IPS-18c (cell line): ENCODE measurements around the gene FCHSD1.
A peak's percentile ranks its signal among the peaks of the same experiment; 100 is the strongest.

ENCODE experiments used
- H3K4me3 ChIP-seq: 2 replicates; pipeline ENCODE4 v1.7.0; 2013; ENCODE audit warnings: low read depth, mild to moderate bottlenecking, low read length, moderate library complexity; ENCODE audit not compliant: insufficient read depth
- H3K9me3 ChIP-seq: one replicate; pipeline ENCODE4 v1.6.1; 2013; ENCODE audit warnings: mild to moderate bottlenecking, low read length, moderate library complexity; ENCODE audit not compliant: control insufficient read depth, insufficient read depth

Gene FCHSD1

DNA sequence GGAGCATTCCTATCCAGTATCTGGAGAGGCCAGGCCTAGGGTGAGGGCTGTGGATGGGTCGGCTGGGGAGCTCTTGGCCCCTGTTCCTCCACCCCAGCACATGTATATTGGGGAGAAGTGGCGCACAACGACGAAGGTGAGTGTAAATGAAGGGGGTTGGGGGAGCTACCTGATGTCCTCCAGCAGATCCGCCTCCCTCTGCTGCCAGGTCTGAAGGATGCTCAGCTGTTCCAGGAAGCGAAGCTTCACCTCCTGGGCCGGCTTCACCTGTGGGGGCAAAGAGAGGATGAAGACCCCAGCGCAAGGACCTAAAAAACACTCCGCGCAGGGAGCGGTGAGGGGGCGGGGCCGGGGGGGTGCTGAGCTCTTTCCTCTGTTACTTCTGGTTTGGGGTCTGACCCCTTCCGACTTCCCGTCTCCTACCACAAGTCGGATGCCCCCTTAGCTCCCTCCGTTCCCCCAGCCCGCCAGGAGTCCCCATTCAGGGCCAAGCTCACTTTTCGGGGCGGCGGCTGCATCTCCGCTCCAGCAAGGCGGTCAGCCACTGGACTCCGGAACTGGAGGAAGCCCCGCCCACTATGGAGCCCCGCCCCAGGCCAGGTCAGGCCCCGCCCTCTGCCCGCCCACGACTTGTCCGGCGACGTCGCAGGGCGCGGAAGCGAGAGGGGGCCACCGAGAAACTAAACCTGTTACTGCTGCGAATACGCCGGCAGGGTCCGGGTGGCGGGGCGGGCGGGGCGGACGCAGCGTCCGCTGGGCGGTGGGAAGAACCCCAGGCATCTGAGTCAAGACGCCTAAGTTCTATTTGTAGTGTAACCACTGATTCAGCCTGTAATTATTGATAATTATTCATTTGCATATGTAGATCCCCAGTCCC lies at the start of gene FCHSD1:
TSS of gene FCHSD1 (minus strand) at position 568 of the 877 bp plus-strand sequence. CDS start at position 518, 50 bp downstream.
- peak within 1 kb of the TSS; percentile 69 for H3K4me3 ChIP-seq
- H3K9me3 ChIP-seq = no peaks in the 10 kb centered on the region

- no peak overlapping the region for H3K4me3 ChIP-seq
- peaks cover 4% of the 10 kb centered on the region for H3K9me3 ChIP-seq
These were observed 46.4 kb upstream of the FCHSD1 start for GRCh38 chr5:141697586-141697985.

- Histone ChIP-seq H3K9me3 (peaks cover 4% of the 10 kb centered on the region), H3K4me3 (no peak overlapping the region)
These were observed 45.2 kb upstream of the FCHSD1 start for GRCh38 chr5:141696431-141696830.

- Histone ChIP-seq H3K9me3 (peaks cover 4% of the 10 kb centered on the region), H3K4me3 (no peak overlapping the region)
These were observed 44.5 kb upstream of the FCHSD1 start for GRCh38 chr5:141695627-141696215.

DNA sequence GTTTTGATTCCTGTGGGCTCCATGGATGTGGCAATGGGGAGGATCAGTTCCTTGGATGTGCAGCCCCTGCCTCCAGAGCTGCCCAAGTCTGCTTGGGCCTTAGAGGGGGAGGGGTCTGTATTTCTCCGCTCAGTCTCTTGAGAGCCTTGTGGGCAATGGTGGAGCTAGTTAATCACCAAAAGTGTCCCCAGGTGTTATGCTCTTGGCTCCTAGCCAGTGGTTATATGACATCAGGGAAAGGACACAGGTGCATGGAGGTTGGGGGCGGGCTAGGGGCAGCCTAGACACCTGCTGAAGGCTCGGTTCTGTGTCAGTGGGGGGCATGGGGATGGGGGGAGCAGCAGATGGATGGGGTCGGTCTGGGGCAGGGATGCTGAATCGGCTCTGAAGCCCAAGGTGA lies 43.3 kb upstream of the FCHSD1 start:
- Histone ChIP-seq H3K9me3 (peaks cover 4% of the 10 kb centered on the region), H3K4me3 (no peak overlapping the region)

DNA sequence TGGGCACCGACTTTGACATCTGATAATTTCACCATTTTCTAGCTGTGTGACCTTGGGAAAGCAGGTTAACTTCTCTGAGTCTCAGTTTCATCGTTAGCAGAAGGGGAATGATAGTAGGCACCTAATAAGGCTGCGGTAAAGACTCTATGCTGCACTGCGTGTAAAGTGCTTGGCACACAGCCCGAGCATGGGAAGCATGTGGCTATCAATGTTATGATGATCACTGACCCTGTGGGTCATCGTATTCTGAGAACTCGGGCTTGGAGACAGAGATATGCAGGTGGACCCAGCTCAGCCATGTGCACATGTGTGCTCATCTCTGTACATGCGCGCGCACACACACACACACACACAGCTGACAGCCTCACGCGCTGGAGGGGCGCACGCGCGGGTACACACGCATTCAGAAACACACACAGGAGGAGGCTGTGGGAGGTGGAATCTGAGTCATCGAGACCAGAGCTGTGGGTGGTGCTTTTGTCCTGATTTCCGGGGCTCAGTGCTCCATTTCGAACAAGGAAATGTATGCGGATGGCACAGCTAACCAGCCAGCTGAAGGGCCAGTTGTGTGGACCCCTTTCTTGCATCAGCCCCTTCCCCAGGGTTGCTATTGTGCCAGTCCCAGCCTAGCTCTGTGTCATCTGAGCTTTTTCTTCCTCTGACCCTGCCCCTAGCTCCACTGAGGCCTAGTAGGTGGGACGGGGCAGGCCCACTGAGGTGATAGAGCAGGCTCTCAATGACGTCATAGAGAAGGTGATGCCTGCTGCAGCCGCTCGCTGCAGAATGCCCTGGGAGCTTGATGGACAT lies 41.9 kb upstream of the FCHSD1 start:
- Histone ChIP-seq H3K9me3 (peaks cover 4% of the 10 kb centered on the region), H3K4me3 (no peak overlapping the region)

DNA sequence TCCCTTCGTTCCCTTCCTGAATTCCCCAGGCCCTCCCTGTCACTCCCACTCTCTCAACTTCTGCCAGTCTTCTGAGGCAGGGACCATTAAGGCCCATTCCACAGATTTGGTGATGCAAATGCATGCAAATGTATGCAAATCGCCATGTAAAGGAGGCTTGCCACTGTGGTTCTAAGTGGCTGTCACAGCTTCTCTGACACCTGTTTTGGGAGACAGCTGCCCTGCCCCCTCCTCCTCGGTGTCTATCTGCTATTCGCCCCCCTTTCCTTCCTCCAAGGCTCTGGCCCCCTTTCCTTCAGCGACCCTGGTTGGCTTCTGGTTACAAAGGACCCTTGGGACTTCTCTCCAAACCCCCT lies 41.3 kb upstream of the FCHSD1 start:
- peak overlapping the region; percentile 57 for H3K4me3 ChIP-seq
- H3K9me3 ChIP-seq = peaks cover 4% of the 10 kb centered on the region

DNA sequence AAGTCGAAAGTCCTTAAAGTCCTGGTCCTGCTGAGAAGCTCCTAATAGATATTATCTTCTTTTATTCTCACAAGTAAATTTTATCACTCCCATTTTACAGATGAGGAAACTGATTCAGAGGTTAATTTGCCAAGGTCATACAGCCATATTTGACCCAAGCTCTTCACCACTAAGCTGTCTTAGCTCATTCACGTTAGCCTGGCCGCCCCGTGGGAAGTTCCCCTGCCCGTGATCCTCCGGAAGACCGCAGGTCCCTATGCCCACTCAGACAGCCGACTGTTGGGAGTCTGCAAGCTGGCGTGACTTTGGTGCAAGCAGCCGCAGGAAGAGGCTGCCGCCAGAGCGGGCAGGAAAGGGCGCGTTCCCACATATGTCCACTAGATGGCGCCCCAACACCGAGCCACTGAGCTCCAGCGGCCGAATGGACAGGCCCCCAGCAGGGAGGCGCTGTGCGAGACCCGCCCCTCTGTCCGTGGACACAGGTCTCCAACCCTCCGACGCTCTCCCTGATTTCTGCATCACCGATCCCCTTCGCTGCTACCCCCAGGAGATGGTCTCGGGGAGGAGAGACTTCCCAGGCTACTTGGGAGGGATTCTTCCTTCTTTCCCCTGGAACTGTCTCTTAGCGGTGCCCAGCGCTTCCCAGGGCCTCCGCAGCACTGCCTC lies 40.8 kb upstream of the FCHSD1 start:
- Histone ChIP-seq H3K9me3 (peaks cover 4% of the 10 kb centered on the region), H3K4me3 (peak overlapping the region; percentile 57)

GRCh38 chr5:141691286-141691866 lies 40.2 kb upstream of the FCHSD1 start:
- H3K4me3 ChIP-seq = no peak overlapping the region
- peaks cover 3% of the 10 kb centered on the region for H3K9me3 ChIP-seq

DNA sequence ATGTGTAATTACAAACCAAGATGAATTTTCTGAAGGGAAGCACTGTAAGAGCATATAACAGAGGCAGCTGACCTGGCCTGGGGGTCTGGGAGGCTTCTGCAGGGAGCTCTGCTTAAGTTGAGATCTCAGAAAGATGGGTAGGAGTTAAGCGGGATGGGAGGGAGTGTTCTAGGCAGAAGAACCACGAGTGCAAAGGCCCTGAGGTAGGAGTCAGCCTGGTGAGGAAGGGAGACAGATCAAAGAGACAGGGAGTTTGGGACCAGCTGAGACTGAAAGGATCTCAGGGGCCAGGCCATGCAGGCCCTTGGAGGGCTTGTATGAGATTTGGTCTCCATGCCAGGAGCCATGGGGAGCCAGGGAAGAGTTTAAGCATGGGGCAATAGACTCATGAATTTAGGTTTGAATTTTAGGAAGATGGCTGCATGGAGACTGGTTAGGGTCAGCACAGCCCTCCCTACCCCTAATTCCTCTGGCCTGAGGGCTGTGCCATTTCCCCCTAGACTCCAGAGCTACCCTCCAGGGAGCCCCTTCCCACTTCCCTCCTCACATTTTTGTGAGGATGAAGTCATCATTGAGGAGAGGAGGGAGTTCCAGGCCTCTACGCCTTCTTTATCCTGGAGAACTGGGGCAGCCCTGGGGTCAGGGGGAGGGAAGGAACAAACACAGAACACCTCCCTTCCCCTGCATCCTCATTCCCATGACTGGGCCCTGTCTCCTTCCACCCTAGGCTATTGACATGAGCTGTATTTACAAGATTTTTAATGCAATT lies 35.6 kb upstream of the FCHSD1 start:
- H3K9me3 ChIP-seq = no peaks in the 10 kb centered on the region
- H3K4me3 ChIP-seq = no peak overlapping the region

DNA sequence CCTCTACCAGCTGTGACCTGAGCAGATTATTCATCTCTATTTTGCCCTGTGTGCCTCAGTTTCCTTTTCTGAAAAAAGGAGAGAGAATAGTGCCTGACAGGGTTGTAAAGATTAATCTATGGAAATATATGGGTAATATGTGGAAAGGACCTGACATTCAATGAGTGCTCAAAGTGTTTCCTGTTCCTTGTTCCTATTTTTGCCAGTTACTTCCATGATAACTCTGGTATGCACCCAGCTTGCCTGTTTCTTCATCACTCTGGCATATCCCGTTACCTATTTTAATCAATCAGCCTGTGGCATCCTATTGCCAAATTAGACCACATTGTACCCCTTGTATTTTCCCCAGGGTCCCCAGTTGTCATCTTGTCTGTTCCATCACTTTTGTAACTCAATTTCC lies 34.4 kb upstream of the FCHSD1 start:
- no peaks in the 10 kb centered on the region for H3K9me3 ChIP-seq

DNA sequence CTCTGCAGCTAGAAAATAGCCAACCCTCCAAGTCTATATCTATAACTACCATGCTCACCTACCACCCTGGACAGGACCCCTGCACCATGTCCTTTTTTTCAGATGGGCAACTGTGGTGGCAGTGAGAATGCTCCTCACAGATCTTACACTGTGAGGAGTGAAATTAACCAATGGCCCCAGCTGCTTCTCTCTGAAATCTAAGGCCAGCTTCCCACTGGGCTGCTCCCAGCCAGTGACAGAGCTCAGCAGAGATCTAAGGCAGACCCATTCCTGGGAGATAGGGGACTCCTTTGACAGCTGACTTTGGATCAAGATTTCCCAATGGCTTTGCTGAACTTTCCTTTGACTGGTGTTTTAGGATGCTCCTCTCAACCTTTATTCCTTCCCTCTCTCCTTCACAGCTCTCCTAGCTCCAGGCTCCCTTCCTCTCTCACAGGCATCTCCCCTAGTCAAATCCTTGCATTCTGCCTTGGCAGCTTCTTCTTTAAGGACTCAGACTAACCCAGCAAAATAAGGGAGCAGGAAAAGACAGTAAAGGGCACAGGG lies 32.5 kb upstream of the FCHSD1 start:
- Histone ChIP-seq H3K9me3 (no peaks in the 10 kb centered on the region), H3K4me3 (no peak overlapping the region)

More for the DNA sequence above, 34.4 kb upstream of the FCHSD1 start:
- no peak overlapping the region for H3K4me3 ChIP-seq

GRCh38 chr5:141681695-141682641 lies 30.8 kb upstream of the FCHSD1 start, which contains the start of gene ARAP3:
Gene ARAP3, minus strand, starts transcription at chr5:141682230. Its CDS starts 1,744 bp downstream, at chr5:141680486.
- Histone ChIP-seq H3K9me3 (no peaks in the 10 kb centered on the region), H3K4me3 (peak within 1 kb of the TSS; percentile 46)

DNA sequence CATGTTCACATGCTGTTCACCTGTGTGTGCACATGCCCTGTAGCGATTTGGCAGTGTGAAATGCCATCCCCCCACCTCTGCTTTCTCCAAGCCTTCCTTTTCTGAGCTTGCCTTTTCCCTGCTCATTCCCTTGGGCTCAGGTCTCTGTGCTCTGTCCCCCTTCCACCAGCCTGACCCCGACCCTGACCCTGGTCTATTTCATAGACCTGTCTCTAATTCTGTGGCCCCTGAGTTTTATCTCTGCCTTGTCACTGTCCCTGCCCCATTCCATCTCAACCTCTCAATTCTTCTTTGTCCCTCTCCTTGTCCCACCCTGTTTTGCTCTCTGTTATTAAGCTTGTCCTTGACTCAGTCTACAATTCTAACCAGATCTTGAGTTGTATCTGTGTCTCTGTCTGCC lies 30.1 kb upstream of the FCHSD1 start:
- Histone ChIP-seq H3K9me3 (no peaks in the 10 kb centered on the region), H3K4me3 (peak overlapping the region; percentile 46; the same call in 1 of the 2 replicates)

DNA sequence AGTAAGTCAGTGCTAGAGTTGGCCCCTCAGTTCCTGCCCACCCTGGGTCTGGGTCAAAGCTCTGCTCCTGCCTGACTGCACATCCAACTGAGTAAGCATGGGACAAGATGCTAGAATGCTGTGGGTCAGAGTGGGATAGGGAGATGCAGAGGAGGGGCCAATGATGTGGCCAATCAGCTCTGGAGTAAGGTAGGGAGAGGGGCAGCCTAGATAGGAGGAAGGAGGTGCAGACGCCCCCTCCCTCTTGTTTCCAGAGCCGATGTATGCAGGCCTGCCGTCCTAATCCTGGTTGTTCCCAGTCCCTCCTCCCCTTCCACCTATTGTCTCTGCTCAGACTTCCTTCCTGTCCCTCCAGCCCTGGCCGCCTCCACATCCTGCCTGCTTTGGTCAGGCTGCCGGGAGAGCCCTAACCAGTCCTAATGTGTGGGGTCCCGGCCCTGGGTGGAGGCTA lies 29.6 kb upstream of the FCHSD1 start:
- H3K4me3 ChIP-seq = peak overlapping the region; percentile 46; the same call in 1 of the 2 replicates
- H3K9me3 ChIP-seq = no peaks in the 10 kb centered on the region
